ENCODE results near the gene MRPL47. TPM values are rescaled to one million over a fixed set of nuclear protein-coding genes. Genes with fewer than 3 reads are reported as not detected.

The MRPL47 gene
- polyA plus RNA-seq, 1 donor (not counting 4 experiments of a cell fraction or from before 2014, with no cell fraction given): 80.8 TPM

DNA sequence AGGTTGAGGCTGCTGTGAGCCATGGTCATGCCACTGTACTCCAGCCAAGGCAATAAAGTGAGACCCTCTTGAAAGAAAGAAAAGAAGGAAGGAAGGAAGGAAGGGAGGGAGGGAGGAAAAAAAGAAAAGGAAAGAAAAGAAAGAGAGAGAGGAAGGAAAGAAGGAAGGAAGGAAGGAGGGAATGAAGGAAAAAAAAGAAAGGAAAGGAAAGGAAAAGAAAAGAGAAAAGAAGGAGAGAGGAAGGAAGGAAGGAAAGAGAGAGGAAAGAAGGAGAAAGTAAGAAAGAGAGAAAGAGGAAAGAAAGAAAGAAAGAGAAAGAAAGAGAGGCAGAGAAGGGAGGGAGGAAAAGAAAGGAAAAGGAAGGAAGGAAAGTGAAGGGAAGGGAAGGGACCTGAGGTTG lies 62.1 kb downstream of the MRPL47 start:
- H2AFZ ChIP-seq (ENCODE audit: control insufficient read depth, low read length): no peak overlapping the region
- dilution Hi-C loops (cut with MboI; ENCODE audit: extremely low pct_ligation_motif_present, low sequenced_read_pairs): no loop called here
- DNase-seq (ENCODE audit: low read depth, low spot score) (no peak), FAIRE-seq (no peak)
- no peaks in the 10 kb centered on the region for H3K36me3 ChIP-seq (ENCODE audit: control insufficient read depth in 2 of 2, extremely low read depth in 1 of 2, insufficient read depth in 2 of 2, low read length in 2 of 2)
- peaks cover 7% of the 10 kb centered on the region for H3K4me1 ChIP-seq (ENCODE audit: control insufficient read depth, extremely low read depth, insufficient read depth, low read length)
- H3K79me2 ChIP-seq (ENCODE audit: control insufficient read depth, insufficient read depth, low read length): no peaks in the 10 kb centered on the region
- H4K20me1 ChIP-seq (ENCODE audit: control insufficient read depth, extremely low read depth, insufficient read depth, low read length): no peaks in the 10 kb centered on the region
- TF ChIP-seq EZH2 (IDR thresholded peaks at IDR 0.05; ENCODE audit: low read length): no peak
- TF ChIP-seq, protein P1, sequence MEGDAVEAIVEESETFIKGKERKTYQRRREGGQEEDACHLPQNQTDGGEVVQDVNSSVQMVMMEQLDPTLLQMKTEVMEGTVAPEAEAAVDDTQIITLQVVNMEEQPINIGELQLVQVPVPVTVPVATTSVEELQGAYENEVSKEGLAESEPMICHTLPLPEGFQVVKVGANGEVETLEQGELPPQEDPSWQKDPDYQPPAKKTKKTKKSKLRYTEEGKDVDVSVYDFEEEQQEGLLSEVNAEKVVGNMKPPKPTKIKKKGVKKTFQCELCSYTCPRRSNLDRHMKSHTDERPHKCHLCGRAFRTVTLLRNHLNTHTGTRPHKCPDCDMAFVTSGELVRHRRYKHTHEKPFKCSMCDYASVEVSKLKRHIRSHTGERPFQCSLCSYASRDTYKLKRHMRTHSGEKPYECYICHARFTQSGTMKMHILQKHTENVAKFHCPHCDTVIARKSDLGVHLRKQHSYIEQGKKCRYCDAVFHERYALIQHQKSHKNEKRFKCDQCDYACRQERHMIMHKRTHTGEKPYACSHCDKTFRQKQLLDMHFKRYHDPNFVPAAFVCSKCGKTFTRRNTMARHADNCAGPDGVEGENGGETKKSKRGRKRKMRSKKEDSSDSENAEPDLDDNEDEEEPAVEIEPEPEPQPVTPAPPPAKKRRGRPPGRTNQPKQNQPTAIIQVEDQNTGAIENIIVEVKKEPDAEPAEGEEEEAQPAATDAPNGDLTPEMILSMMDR (optimal IDR thresholded peaks at IDR 0.05 in 1 of 3, IDR thresholded peaks at IDR 0.05 in 1 of 3, conservative IDR thresholded peaks at IDR 0.05 in 1 of 3; ENCODE audit: extremely low read depth in 1 of 3, insufficient read depth in 2 of 3, low read length in 3 of 3): no peak
- H3K9ac ChIP-seq (ENCODE audit: control insufficient read depth, extremely low read depth, insufficient read depth, low read length): no peak overlapping the region
- H3K9me1 ChIP-seq (ENCODE audit: control insufficient read depth, extremely low read depth, insufficient read depth, low read length): no peaks in the 10 kb centered on the region
- no peak overlapping the region for H3K27ac ChIP-seq (ENCODE audit: control insufficient read depth, insufficient read depth, low read length)
- no peak overlapping the region for H3K4me3 ChIP-seq (ENCODE audit: control insufficient read depth in 2 of 3, extremely low read depth in 1 of 3, insufficient read depth in 2 of 3, low read depth in 1 of 3, low read length in 3 of 3)
- H3K27me3 ChIP-seq (ENCODE audit: control insufficient read depth, extremely low read depth, insufficient read depth, low read length): no peaks in the 10 kb centered on the region
- no peaks in the 10 kb centered on the region for H3K9me3 ChIP-seq (ENCODE audit: control insufficient read depth, low read depth, low read length)
- no peak overlapping the region for H3K4me2 ChIP-seq (ENCODE audit: control insufficient read depth, extremely low read depth, insufficient read depth, low read depth, low read length)

DNA sequence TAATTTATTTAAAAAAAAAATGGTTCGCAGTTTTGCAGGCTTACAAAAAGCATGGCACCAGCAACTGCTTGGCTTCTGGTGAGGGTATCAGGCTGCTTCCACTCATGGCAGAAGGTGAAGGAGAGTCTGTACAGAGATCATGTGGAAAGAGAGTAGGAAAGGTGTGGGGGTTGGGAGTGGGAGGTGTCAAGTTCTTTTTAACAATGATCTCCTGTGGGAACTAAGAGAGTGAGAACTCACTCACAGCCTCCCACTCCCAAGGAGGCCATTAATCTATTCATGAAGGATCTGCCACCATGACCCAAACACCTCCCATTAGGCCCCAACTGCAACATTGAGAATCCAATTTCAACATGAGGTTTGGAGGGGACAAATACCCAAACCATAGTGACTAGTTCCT lies 62.8 kb downstream of the MRPL47 start:
- dilution Hi-C loops (cut with MboI; ENCODE audit: extremely low pct_ligation_motif_present, low sequenced_read_pairs): no loop called here
- no peak for TF ChIP-seq EZH2 (IDR thresholded peaks at IDR 0.05; ENCODE audit: low read length)
- TF ChIP-seq, protein P1 (optimal IDR thresholded peaks at IDR 0.05 in 1 of 3, IDR thresholded peaks at IDR 0.05 in 1 of 3, conservative IDR thresholded peaks at IDR 0.05 in 1 of 3; ENCODE audit: extremely low read depth in 1 of 3, insufficient read depth in 2 of 3, low read length in 3 of 3): no peak
- no peak for FAIRE-seq

More for the DNA sequence above, 62.8 kb downstream of the MRPL47 start:
- H3K9ac ChIP-seq (ENCODE audit: control insufficient read depth, extremely low read depth, insufficient read depth, low read length): no peak overlapping the region
- no peaks in the 10 kb centered on the region for H3K36me3 ChIP-seq (ENCODE audit: control insufficient read depth in 2 of 2, extremely low read depth in 1 of 2, insufficient read depth in 2 of 2, low read length in 2 of 2)
- H3K27me3 ChIP-seq (ENCODE audit: control insufficient read depth, extremely low read depth, insufficient read depth, low read length): no peaks in the 10 kb centered on the region
- no peak for DNase-seq (ENCODE audit: low read depth, low spot score)
- no peaks in the 10 kb centered on the region for H3K79me2 ChIP-seq (ENCODE audit: control insufficient read depth, insufficient read depth, low read length)
- no peaks in the 10 kb centered on the region for H3K9me1 ChIP-seq (ENCODE audit: control insufficient read depth, extremely low read depth, insufficient read depth, low read length)
- H2AFZ ChIP-seq (ENCODE audit: control insufficient read depth, low read length): no peak overlapping the region
- H3K9me3 ChIP-seq (ENCODE audit: control insufficient read depth, low read depth, low read length): no peaks in the 10 kb centered on the region
- H3K27ac ChIP-seq (ENCODE audit: control insufficient read depth, insufficient read depth, low read length): no peak overlapping the region
- H3K4me1 ChIP-seq (ENCODE audit: control insufficient read depth, extremely low read depth, insufficient read depth, low read length): peaks cover 2% of the 10 kb centered on the region
- no peaks in the 10 kb centered on the region for H4K20me1 ChIP-seq (ENCODE audit: control insufficient read depth, extremely low read depth, insufficient read depth, low read length)
- no peak overlapping the region for H3K4me2 ChIP-seq (ENCODE audit: control insufficient read depth, extremely low read depth, insufficient read depth, low read depth, low read length)
- no peak overlapping the region for H3K4me3 ChIP-seq (ENCODE audit: control insufficient read depth in 2 of 3, extremely low read depth in 1 of 3, insufficient read depth in 2 of 3, low read depth in 1 of 3, low read length in 3 of 3)
